ENCODE data around the gene MINDY1.

MINDY1 gene

GRCh38 chr1:150981177-150981804 is 25.4 kb downstream of the MINDY1 start (continued):
- no peak for TF ChIP-seq PATZ1 (CRISPR knock-in tag; IDR thresholded peaks at IDR 0.05; ENCODE audit: borderline replicate concordance)
- TF ChIP-seq TOX (CRISPR knock-in tag; IDR thresholded peaks at IDR 0.05; ENCODE audit: borderline replicate concordance): no peak

- TF ChIP-seq ZFP3 (CRISPR knock-in tag; IDR thresholded peaks at IDR 0.05) (no peak), ARNTL (CRISPR knock-in tag; IDR thresholded peaks at IDR 0.05; ENCODE audit: borderline replicate concordance, low read depth) (no peak), TSHZ2 (CRISPR knock-in tag; IDR thresholded peaks at IDR 0.05) (no peak), OSR1 (CRISPR knock-in tag; IDR thresholded peaks at IDR 0.05) (no peak), CSRNP3 (CRISPR knock-in tag; IDR thresholded peaks at IDR 0.05) (no peak), ESRRG (CRISPR knock-in tag; IDR thresholded peaks at IDR 0.05) (no peak), ZNF8 (CRISPR knock-in tag; IDR thresholded peaks at IDR 0.05) (no peak), TOX (CRISPR knock-in tag; IDR thresholded peaks at IDR 0.05; ENCODE audit: borderline replicate concordance) (no peak), ZNF70 (CRISPR knock-in tag; IDR thresholded peaks at IDR 0.05) (no peak), PATZ1 (CRISPR knock-in tag; IDR thresholded peaks at IDR 0.05; ENCODE audit: borderline replicate concordance) (no peak)
- peak; percentile 67 for ATAC-seq
Observed at GRCh38 chr1:150979092-150980056, 27.3 kb downstream of the MINDY1 start.

- TF ChIP-seq TSHZ2 (CRISPR knock-in tag; IDR thresholded peaks at IDR 0.05): no peak
- 0 out of 2 replicates have a peak, but pooled peaks have one; percentile 77 for TF ChIP-seq OSR1 (CRISPR knock-in tag; IDR thresholded peaks at IDR 0.05)
- ATAC-seq: peak; percentile 51
Observed at GRCh38 chr1:150976879-150977694, 29.6 kb downstream of the MINDY1 start.

GRCh38 chr1:150976401-150976821 is 30.3 kb downstream of the MINDY1 start:
- no peak for ATAC-seq
- no peak for TF ChIP-seq CSRNP3 (CRISPR knock-in tag; IDR thresholded peaks at IDR 0.05)
- TF ChIP-seq ZFP3 (CRISPR knock-in tag; IDR thresholded peaks at IDR 0.05): no peak
- TF ChIP-seq SNAI2 (CRISPR knock-in tag; IDR thresholded peaks at IDR 0.05): no peak
- TF ChIP-seq TCF4 (CRISPR knock-in tag; IDR thresholded peaks at IDR 0.05; ENCODE audit: borderline replicate concordance): no peak
- TF ChIP-seq PPARA (CRISPR knock-in tag; IDR thresholded peaks at IDR 0.05; ENCODE audit: borderline replicate concordance): no peak
- no peak for TF ChIP-seq ESRRG (CRISPR knock-in tag; IDR thresholded peaks at IDR 0.05)
- TF ChIP-seq OSR1 (CRISPR knock-in tag; IDR thresholded peaks at IDR 0.05): no peak
- TF ChIP-seq POU6F1 (CRISPR knock-in tag; IDR thresholded peaks at IDR 0.05; ENCODE audit: borderline replicate concordance, low read depth): no peak
- TF ChIP-seq BACH2 (CRISPR knock-in tag; IDR thresholded peaks at IDR 0.05; ENCODE audit: borderline replicate concordance): no peak
- TF ChIP-seq ZFP30 (CRISPR knock-in tag; IDR thresholded peaks at IDR 0.05): no peak
- no peak for TF ChIP-seq ZC3H10 (CRISPR knock-in tag; IDR thresholded peaks at IDR 0.05)
